HUES64 (cell line): Measurements from ENCODE around the gene SYNPR.

Experiments used
- H3K27ac ChIP-seq: 2 replicates; pipeline ENCODE4 v1.7.0; 2013; ENCODE audit warnings: low read depth, low read length, inconsistent platforms
- H3K27me3 ChIP-seq: 2 replicates; pipeline ENCODE4 v1.6.1; 2013; ENCODE audit warnings: mild to moderate bottlenecking, low read length; ENCODE audit not compliant: insufficient read depth
- H3K36me3 ChIP-seq: 2 replicates; pipeline ENCODE4 v1.6.1; 2013; ENCODE audit warnings: mild to moderate bottlenecking, low read length; ENCODE audit not compliant: insufficient read depth
- H3K4me1 ChIP-seq: 2 replicates; pipeline ENCODE4 v1.6.1; 2013; ENCODE audit warnings: mild to moderate bottlenecking, low read length, moderate library complexity; ENCODE audit not compliant: insufficient read depth
- H3K4me3 ChIP-seq: 2 replicates; pipeline ENCODE4 v1.5.1; 2013; ENCODE audit warnings: mild to moderate bottlenecking, low read length, moderate library complexity
- H3K9ac ChIP-seq: 2 replicates; pipeline ENCODE4 v1.6.1; 2013; ENCODE audit warnings: mild to moderate bottlenecking, low read depth, low read length
- H3K9me3 ChIP-seq: 2 replicates; pipeline ENCODE4 v1.6.1; 2013; ENCODE audit warnings: low read depth, low read length; ENCODE audit not compliant: insufficient read depth
- WGBS: fragments of 150-250, 120-280 bp; methylation state at CpG from one replicate; pipeline ENCODE4 v1.1.7; 2013; ENCODE audit warnings: missing lambda C conversion rate; 5-methylcytosine and 5-hydroxymethylcytosine counted together

Gene SYNPR

GRCh38 chr3:63497641-63498040, 219.5 kb downstream of the SYNPR start:
- WGBS = 100% methylated on average over 1 of the region's 2 CpGs
- Histone ChIP-seq H3K9ac (no peak overlapping the region), H3K27me3 (no peaks in the 10 kb centered on the region), H3K4me1 (no peaks in the 10 kb centered on the region; the same call in 1 of the 2 replicates), H3K4me3 (no peak overlapping the region), H3K9me3 (no peaks in the 10 kb centered on the region), H3K36me3 (no peaks in the 10 kb centered on the region), H3K27ac (no peak overlapping the region)

GRCh38 chr3:63500196-63500595, 222.1 kb downstream of the SYNPR start:
- Histone ChIP-seq H3K36me3 (no peaks in the 10 kb centered on the region), H3K4me1 (no peaks in the 10 kb centered on the region; the same call in 1 of the 2 replicates), H3K9ac (no peak overlapping the region), H3K9me3 (no peaks in the 10 kb centered on the region), H3K27ac (no peak overlapping the region), H3K4me3 (no peak overlapping the region), H3K27me3 (no peaks in the 10 kb centered on the region)
- WGBS = 90% methylated on average over 5 of the region's 5 CpGs

- H3K4me1 ChIP-seq = peaks cover 24% of the 10 kb centered on the region; the same call in 1 of the 2 replicates
- no peaks in the 10 kb centered on the region for H3K27me3 ChIP-seq
- H3K36me3 ChIP-seq = no peaks in the 10 kb centered on the region
- no peak overlapping the region for H3K27ac ChIP-seq
- H3K9ac ChIP-seq = no peak overlapping the region
- no peaks in the 10 kb centered on the region for H3K9me3 ChIP-seq
- WGBS = 96% methylated on average over 1 of the region's 1 CpG
- H3K4me3 ChIP-seq = no peak overlapping the region
Measured at GRCh38 chr3:63508305-63508704, 230.2 kb downstream of the SYNPR start.

GRCh38 chr3:63508771-63509170, 230.7 kb downstream of the SYNPR start:
- Histone ChIP-seq H3K9me3 (no peaks in the 10 kb centered on the region), H3K36me3 (no peaks in the 10 kb centered on the region), H3K27ac (no peak overlapping the region), H3K4me3 (no peak overlapping the region), H3K9ac (no peak overlapping the region), H3K27me3 (no peaks in the 10 kb centered on the region), H3K4me1 (peaks cover 24% of the 10 kb centered on the region; the same call in 1 of the 2 replicates)

- Histone ChIP-seq H3K9ac (no peak overlapping the region), H3K27ac (no peak overlapping the region), H3K27me3 (no peaks in the 10 kb centered on the region), H3K36me3 (no peaks in the 10 kb centered on the region), H3K4me3 (no peak overlapping the region), H3K9me3 (no peaks in the 10 kb centered on the region), H3K4me1 (peaks cover 24% of the 10 kb centered on the region; the same call in 1 of the 2 replicates)
- 83% methylated on average over 1 of the region's 1 CpG for WGBS
Measured at GRCh38 chr3:63513791-63514190, 235.7 kb downstream of the SYNPR start.

DNA sequence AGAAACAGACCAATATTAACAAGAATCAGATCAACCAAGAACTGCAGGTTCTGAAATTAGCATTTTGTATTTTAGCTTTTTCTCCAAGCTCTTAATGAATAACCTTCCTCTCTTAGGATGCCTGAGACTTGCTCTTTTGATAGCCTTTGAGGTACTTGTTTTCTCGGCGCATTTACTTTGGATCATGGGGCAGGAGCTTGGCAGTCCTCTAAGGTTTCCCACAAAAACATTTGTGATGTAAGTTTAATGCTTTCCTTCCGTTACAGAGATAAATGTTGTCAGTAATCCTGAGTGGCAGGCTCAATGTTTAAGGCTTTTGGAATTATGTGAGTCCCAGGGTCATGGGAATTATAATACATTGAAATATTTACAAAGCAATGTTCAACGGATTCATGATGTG, 236.6 kb downstream of the SYNPR start:
- H3K9ac ChIP-seq = no peak overlapping the region
- 97% methylated on average over 4 of the region's 4 CpGs for WGBS

DNA sequence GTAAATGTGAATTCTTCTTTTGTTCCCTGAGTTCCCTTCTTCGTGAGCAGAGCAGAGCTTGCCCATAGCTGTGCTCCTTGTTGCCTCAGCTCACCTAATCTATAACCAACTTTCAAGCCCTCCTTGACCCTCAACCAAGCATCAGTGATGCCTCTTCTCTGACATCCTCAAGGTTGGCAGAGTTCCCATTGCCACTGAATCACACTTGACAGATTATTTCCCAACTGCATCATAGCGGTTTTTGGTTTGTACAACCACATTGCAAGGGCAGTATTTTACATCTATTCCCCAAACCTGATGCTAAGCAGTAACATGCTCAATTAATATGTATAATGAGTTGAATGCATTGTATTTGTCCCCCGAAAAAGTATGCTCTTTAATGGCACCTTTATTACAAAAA, 241.3 kb downstream of the SYNPR start:
- no peaks in the 10 kb centered on the region for H3K9me3 ChIP-seq
- H3K4me3 ChIP-seq = no peak overlapping the region
- H3K27me3 ChIP-seq = no peaks in the 10 kb centered on the region
- 90% methylated on average over 2 of the region's 3 CpGs for WGBS
- no peak overlapping the region for H3K9ac ChIP-seq
- H3K27ac ChIP-seq = no peak overlapping the region
- H3K36me3 ChIP-seq = no peaks in the 10 kb centered on the region
- H3K4me1 ChIP-seq = peaks cover 5% of the 10 kb centered on the region; the same call in 1 of the 2 replicates

More for the DNA sequence above, 236.6 kb downstream of the SYNPR start:
- Histone ChIP-seq H3K27me3 (no peaks in the 10 kb centered on the region), H3K27ac (no peak overlapping the region), H3K36me3 (no peaks in the 10 kb centered on the region), H3K4me3 (no peak overlapping the region), H3K9me3 (no peaks in the 10 kb centered on the region), H3K4me1 (peaks cover 24% of the 10 kb centered on the region; the same call in 1 of the 2 replicates)

DNA sequence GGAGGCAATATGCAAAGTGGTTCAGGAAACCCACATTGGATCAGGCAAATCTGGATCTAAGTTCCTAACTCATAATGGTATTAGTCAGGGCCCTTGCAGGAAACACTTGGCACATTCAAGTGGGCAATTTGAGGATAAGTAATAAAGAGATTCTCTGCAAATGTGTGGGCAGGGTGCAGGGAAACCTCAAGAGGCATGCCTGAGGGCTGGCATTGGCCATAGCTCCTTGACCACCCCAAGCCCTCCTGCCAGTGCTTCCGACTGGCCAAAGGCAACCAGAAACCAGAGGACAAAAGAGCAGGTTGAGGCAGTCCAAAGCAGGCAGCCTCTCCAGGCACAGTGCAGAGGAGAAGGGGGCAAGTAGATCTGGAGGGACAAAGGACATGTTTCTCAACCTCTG, 243.5 kb downstream of the SYNPR start:
- WGBS = 86% methylated on average over 1 of the region's 1 CpG
- Histone ChIP-seq H3K4me3 (no peak overlapping the region), H3K9ac (no peak overlapping the region)

GRCh38 chr3:63523100-63523499, 245.0 kb downstream of the SYNPR start:
- Histone ChIP-seq H3K27me3 (no peaks in the 10 kb centered on the region), H3K36me3 (no peaks in the 10 kb centered on the region), H3K9ac (no peak overlapping the region), H3K9me3 (no peaks in the 10 kb centered on the region), H3K27ac (no peak overlapping the region), H3K4me1 (peaks cover 18% of the 10 kb centered on the region), H3K4me3 (no peak overlapping the region)
- 68% methylated on average over 5 of the region's 5 CpGs for WGBS

More for the DNA sequence above, 243.5 kb downstream of the SYNPR start:
- Histone ChIP-seq H3K4me1 (peaks cover 5% of the 10 kb centered on the region; the same call in 1 of the 2 replicates), H3K36me3 (no peaks in the 10 kb centered on the region), H3K27me3 (no peaks in the 10 kb centered on the region), H3K9me3 (no peaks in the 10 kb centered on the region), H3K27ac (no peak overlapping the region)

GRCh38 chr3:63528325-63529000, 250.4 kb downstream of the SYNPR start:
- Histone ChIP-seq H3K36me3 (no peaks in the 10 kb centered on the region), H3K9ac (no peak overlapping the region), H3K4me1 (peaks cover 14% of the 10 kb centered on the region), H3K9me3 (no peaks in the 10 kb centered on the region), H3K27me3 (no peaks in the 10 kb centered on the region), H3K4me3 (no peak overlapping the region), H3K27ac (no peak overlapping the region)
- WGBS = 85% methylated on average over 4 of the region's 4 CpGs

- Histone ChIP-seq H3K27me3 (no peaks in the 10 kb centered on the region), H3K4me3 (no peak overlapping the region), H3K36me3 (no peaks in the 10 kb centered on the region), H3K9me3 (no peaks in the 10 kb centered on the region), H3K9ac (no peak overlapping the region), H3K27ac (no peak overlapping the region), H3K4me1 (peaks cover 4% of the 10 kb centered on the region; the same call in 1 of the 2 replicates)
- 92% methylated on average over 5 of the region's 5 CpGs for WGBS
Measured at GRCh38 chr3:63532521-63532920, 254.4 kb downstream of the SYNPR start.

DNA sequence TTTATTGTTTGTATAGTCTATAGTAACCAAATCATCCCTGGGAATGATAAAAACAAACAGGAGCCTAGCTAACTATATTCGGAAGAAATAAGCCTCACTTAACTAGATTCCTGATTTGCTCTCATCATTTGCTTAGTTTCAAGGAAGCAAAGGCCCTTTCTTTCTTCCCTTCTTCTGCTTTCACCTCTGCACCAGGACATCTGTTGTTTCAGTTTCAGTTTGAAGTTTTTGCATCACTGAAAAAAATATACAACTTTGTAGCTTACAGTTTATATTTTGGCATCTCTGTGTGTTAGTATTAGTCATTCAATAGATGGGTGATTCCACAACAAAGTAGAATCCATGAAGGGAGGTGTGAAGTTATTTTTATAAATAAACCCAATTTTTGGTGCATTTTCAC, 260.8 kb downstream of the SYNPR start:
- Histone ChIP-seq H3K4me1 (no peaks in the 10 kb centered on the region), H3K9ac (no peak overlapping the region), H3K36me3 (no peaks in the 10 kb centered on the region), H3K4me3 (no peak overlapping the region), H3K27ac (no peak overlapping the region), H3K27me3 (no peaks in the 10 kb centered on the region), H3K9me3 (no peaks in the 10 kb centered on the region)
- 97% methylated on average over 1 of the region's 1 CpG for WGBS
